Stromal cell of bone marrow (primary cell): ENCODE results near the gene DDX50.

Experiments
- DNase-seq: peaks from one replicate; pipeline ENCODE4 v3.0.0-alpha.2; 2012; ENCODE audit warnings: low read depth

DDX50 gene

GRCh38 chr10:68982389-68982788, 81.3 kb downstream of the DDX50 start:
- DNase-seq = no peak

- no peak for DNase-seq
These were observed 86.5 kb downstream of the DDX50 start for GRCh38 chr10:68987611-68988010.

GRCh38 chr10:68988530-68989316, 87.6 kb downstream of the DDX50 start, which contains the start of gene KIFBP:
Gene KIFBP (plus strand): TSS chr10:68988803. CDS start chr10:68988833, 30 bp downstream.
- DNase-seq = peak; percentile 98

- no peak for DNase-seq
These were observed 88.3 kb downstream of the DDX50 start for GRCh38 chr10:68989317-68989990.

GRCh38 chr10:68992636-68993440, 91.7 kb downstream of the DDX50 start:
- peak; percentile 91 for DNase-seq
